Skin of body (tissue), 2 donors: Measurements from ENCODE around the gene LSM12. TPM values are rescaled to one million over a fixed set of nuclear protein-coding genes. Genes with fewer than 3 reads are reported as not detected.
"Not testable (repeated sequence)": the region's sequence is repeated elsewhere in the genome, so short reads cannot be mapped to it uniquely, and the experiment has no call there.

Source experiments
- DNase-seq: peaks from one replicate; lab custom pipeline; 2025; lab: John Stamatoyannopoulos, UW
- total RNA-seq: library from RNA; depleted of rRNA; stranded (reverse); fragments of >200 nt; gene quantifications from one replicate; pipeline ENCODE4 v1.2.3, GENCODE V29; 2014

LSM12 gene
- total RNA-seq, 1 donor from 2014 or later, result 12.2 TPM

- no peak for DNase-seq
These were observed 10.5 kb upstream of the LSM12 start for GRCh38 chr17:44076716-44077594.

GRCh38 chr17:44075598-44076293, 9.3 kb upstream of the LSM12 start:
- DNase-seq, result no peak

- DNase-seq, result no peak
These were observed 8.4 kb upstream of the LSM12 start for GRCh38 chr17:44074911-44075285.

GRCh38 chr17:44074231-44074910, 7.9 kb upstream of the LSM12 start:
- DNase-seq, result no peak

- DNase-seq, result no peak
These were observed 5.3 kb upstream of the LSM12 start for GRCh38 chr17:44071772-44072171.

- no peak for DNase-seq
These were observed 4.7 kb upstream of the LSM12 start for GRCh38 chr17:44071198-44071520.

- peak; percentile 92 for DNase-seq
These were observed 4.2 kb upstream of the LSM12 start, which contains the start of gene G6PC3 for GRCh38 chr17:44070455-44071197. Gene G6PC3, plus strand, starts transcription at chr17:44070735. Its CDS starts 231 bp downstream, at chr17:44070966.

- no peak for DNase-seq
These were observed 3.5 kb upstream of the LSM12 start for GRCh38 chr17:44069974-44070454.

GRCh38 chr17:44067545-44067940, 1.1 kb upstream of the LSM12 start:
- no peak for DNase-seq

GRCh38 chr17:44065668-44066203, 735 bp downstream of the LSM12 start:
- no peak for DNase-seq

- DNase-seq, result no peak
These were observed 2.5 kb downstream of the LSM12 start for GRCh38 chr17:44063704-44064639.

GRCh38 chr17:44062871-44063270, 3.6 kb downstream of the LSM12 start:
- DNase-seq, result no peak

GRCh38 chr17:44061446-44061845, 5.0 kb downstream of the LSM12 start:
- DNase-seq, result no peak

GRCh38 chr17:44059101-44059892, 7.2 kb downstream of the LSM12 start:
- no peak for DNase-seq

GRCh38 chr17:44053125-44053872, 13.2 kb downstream of the LSM12 start:
- no peak for DNase-seq

GRCh38 chr17:44049294-44050060, 17.0 kb downstream of the LSM12 start:
- no peak for DNase-seq

GRCh38 chr17:44046893-44047292, 19.6 kb downstream of the LSM12 start:
- not testable (repeated sequence) for DNase-seq

- no peak for DNase-seq
These were observed 21.0 kb downstream of the LSM12 start for GRCh38 chr17:44045486-44045885.
